Frontal cortex (tissue), 4 donors: Measurements from ENCODE around the gene FARP1. TPM values are rescaled to one million over a fixed set of nuclear protein-coding genes. Genes with fewer than 3 reads are reported as not detected.
"Not testable (repeated sequence)": the region's sequence is repeated elsewhere in the genome, so short reads cannot be mapped to it uniquely, and the experiment has no call there.

Experiments used
- DNase-seq, 2 donors: peaks; one replicate each; pipeline ENCODE4 v3.0.0; 2012; ENCODE audit warnings: low spot score in 2 of 2
- FAIRE-seq: peaks from 2 replicates; lab custom pipeline; 2012; peaks lifted over from hg19 to GRCh38; lab: Jason Lieb, UNC
- total RNA-seq: library from RNA; depleted of rRNA; stranded (reverse); fragments of >200 nt; gene quantifications from one replicate; pipeline ENCODE4 v1.2.3, GENCODE V29; 2014
- donor health status: control.
- donor health status: control.
- donor health status: control.

Gene FARP1
- total RNA-seq, 1 donor from 2014 or later: 92.5 TPM

- FAIRE-seq (no peak), DNase-seq (no peak)
Measured at GRCh38 chr13:98366959-98367358, 224.1 kb downstream of the FARP1 start.

DNA sequence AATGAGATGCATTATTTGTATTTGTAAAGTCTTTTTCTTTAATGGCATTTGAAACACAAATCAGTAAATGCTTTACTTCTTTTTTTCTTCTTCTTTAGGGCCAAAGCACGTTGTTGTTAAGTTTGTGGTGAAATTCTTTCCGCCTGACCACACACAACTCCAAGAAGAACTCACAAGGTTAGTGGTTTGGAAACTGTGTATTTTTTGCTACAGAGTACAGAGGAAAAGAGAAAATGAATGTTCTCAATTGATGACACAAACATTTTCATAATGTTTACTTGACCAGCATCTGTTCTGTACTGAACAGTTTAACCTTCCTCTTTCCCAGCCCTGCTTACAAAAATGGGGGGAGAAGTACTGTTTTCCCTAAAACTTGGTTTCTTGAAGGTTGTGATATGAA is 225.1 kb downstream of the FARP1 start:
- DNase-seq (no peak), FAIRE-seq (no peak)

- not testable (repeated sequence) for FAIRE-seq, DNase-seq
Measured at GRCh38 chr13:98369520-98369919, 226.6 kb downstream of the FARP1 start.

GRCh38 chr13:98370261-98370660 is 227.4 kb downstream of the FARP1 start:
- FAIRE-seq: no peak
- DNase-seq: no peak

DNA sequence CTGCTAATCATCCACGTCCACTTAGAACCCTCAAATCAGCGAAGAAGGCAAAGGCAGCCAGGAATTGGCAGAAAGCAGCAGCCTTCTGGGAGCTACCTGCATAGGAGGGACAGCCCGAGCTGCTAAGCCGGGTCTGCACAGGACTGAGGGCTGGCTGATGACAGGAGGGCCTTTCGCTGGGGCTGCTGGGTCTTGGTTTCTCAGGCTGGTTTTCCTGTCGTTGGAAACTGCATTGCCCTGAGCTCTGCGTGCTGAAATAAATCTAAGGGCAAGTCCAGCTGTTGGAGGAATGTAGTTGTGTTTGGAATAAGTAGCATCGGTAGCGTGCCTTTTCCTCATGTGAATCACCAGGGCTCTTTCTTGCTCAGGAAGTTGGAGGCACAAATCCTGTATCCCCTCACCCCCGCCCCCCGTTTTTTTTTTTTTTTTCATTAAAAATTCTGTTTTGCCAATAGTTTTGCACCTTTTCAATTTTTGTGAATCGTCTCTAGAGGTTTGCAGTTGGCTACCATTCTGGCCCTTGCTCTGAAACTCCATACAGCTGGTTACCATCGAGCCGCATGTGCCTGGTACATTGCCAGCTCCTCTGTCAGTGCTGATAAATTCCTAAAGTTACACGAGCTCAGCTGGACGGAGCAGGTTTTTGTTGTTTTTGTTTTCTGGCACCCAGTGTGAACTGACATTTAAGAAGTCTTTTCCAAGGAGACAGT is 228.1 kb downstream of the FARP1 start:
- FAIRE-seq: no peak
- DNase-seq: no peak

DNA sequence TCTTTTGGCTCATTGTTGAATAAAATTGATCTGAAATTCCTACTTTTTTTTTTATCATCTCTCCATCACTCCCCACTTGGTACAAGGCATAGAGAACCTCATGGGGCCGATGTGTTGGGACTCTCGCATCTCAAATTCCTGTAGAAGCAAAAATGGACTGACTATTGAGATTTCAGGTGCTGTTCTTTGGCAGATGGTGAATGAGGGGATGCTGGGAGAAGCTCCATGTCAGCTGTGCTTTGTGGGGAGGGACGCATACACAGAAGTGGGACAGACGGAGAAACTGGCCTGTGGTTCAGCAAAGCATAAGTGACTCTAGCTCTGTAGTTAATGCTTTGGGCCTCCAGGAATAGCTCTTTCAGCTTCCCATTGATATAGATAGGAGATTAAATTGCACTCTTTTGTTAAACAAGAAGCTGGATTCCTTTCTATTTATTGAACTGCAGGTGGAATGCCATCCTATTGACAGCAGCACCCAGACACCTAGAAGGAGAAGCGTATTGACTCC is 228.7 kb downstream of the FARP1 start:
- DNase-seq: no peak
- FAIRE-seq: no peak

- no peak for DNase-seq
- no peak for FAIRE-seq
Measured at GRCh38 chr13:98372876-98373275, 230.0 kb downstream of the FARP1 start.

GRCh38 chr13:98374750-98375149 is 231.9 kb downstream of the FARP1 start:
- no peak for DNase-seq
- no peak for FAIRE-seq

DNA sequence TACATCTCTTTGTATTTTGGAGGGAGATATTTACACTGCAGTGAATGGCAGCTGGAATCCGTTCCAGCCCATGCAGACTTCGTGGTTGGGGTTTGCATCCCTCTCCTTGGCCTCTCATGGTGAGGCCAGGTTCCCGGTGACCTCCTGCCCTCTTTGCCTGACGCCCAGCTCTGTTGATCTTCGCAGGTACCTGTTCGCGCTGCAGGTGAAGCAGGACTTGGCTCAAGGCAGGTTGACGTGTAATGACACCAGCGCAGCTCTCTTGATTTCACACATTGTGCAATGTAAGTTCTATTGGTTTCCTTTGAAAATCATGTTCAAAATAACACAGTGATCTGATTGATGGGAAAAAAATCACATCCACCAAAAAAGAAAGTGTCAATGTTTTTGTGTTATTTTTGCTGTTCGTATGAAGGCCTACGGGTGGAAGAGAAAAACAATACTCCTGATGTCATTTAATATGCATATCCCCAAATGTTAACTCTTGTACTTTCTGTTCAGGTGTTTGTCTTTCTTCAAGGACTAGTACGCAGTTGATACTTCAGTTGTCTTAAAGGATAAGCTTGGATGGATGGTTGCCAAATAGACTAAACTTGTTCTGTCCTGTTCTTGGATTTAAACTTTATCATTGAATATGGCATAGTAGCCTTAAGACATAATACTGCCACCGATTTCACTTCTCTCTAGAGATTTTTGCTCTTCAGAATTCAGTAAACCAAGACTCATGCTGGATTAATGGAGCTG is 234.9 kb downstream of the FARP1 start:
- DNase-seq: no peak
- FAIRE-seq: no peak

DNA sequence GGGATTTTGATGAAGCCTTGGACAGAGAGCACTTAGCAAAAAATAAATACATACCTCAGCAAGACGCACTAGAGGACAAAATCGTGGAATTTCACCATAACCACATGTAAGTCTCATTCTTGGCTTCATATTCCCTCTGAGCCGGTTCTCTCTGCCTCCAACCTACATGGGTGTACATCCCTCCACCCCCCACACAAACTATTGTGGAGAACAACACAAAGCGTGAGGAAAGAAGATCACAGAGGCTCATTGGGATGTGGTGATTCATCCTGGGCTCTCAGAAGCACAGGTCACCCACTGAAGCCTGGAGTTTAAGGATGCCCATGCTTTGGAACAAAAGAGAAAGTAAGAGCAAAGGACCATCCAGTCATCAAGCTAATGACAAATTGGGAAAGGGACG is 241.8 kb downstream of the FARP1 start:
- FAIRE-seq (no peak), DNase-seq (no peak)

- no peak for FAIRE-seq
- DNase-seq: no peak
Measured at GRCh38 chr13:98385606-98386005, 242.7 kb downstream of the FARP1 start.

DNA sequence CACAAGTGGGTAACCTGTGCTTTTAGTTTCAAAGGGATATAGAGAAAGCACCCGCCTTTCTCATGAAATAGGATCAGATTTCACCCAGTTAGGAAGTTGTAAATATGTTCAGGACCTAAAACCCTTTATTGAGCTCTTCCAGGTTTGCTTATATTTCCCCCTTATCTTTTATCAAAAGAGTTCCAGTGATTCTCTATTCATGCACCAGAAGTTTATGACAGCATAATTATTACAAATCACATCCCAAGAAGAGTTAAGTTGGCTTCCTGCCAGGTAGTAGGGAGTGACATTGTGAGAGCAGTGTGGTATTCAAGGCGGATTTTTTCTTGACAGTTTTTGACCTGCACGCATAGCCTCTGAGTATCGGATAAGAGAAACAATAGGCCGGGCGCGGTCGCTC is 243.7 kb downstream of the FARP1 start:
- no peak for DNase-seq
- no peak for FAIRE-seq

DNA sequence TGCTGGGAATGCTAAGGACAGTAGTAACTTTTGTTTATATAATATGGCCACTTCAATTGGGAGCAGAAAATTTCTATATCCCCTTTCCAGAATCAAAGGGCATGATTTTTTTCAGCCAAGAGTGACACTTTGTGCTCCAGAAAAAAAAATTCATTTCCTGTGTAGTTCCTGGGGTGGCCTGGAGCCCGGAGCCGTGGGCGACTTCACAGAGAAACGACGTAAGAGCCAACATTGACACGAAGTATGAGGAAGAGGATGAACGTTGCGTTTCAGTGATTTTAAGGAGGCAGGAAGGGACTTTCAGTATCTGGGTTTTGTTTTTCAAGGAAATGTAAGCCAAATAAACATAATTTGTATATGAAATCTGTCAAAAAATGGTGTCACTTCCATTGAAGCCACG is 246.4 kb downstream of the FARP1 start:
- FAIRE-seq (no peak), DNase-seq (no peak)

DNA sequence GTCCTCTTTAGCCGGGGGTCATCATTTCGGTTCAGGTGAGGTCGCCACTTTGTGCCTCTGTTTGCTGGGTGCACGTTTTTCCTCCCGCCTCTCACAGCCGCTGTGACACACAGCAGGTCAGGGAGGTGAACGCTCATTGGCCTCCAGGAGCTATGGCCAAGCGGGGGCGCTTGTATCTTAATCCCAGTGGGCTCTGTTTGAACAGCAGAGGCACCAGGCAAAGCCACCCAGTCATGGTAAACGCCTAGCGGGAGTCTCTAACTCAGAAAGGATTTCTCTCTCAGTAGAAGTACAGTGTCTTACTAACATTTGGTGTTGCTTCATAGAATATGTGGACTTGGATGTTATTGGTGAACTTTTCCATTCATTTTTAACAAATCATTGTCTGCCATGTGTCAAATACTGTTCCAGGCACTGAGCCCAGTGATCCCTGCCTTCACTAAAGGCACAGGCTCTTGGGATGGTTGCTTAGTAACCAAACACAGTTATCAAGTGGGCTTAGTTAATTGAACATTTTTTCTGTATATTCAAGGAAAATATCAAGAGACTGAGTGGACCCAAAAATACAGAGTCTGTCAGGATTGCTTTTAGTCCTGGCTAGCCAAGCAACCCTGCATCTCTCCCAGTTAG is 247.3 kb downstream of the FARP1 start:
- no peak for DNase-seq
- FAIRE-seq: no peak

DNA sequence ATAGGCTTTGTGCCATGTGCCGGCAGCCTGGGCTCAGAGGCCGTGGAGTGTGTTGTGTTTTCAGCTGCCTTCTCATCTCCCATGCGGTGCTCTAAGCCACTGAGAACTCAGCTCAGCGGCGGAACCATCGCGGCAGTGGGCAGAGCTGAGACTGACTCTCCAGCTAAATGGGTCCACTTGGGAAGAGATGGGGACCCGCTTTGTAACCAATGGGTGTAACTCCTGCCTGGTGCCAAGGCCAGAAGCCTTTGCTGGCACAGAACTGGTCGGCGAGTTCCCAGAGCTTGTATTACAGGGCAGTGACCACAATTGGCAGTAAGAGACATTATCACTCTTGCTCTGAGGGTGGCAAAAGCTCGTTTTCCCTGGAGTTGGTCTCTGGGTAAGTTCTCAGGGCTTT is 251.0 kb downstream of the FARP1 start:
- DNase-seq: no peak
- FAIRE-seq: no peak

DNA sequence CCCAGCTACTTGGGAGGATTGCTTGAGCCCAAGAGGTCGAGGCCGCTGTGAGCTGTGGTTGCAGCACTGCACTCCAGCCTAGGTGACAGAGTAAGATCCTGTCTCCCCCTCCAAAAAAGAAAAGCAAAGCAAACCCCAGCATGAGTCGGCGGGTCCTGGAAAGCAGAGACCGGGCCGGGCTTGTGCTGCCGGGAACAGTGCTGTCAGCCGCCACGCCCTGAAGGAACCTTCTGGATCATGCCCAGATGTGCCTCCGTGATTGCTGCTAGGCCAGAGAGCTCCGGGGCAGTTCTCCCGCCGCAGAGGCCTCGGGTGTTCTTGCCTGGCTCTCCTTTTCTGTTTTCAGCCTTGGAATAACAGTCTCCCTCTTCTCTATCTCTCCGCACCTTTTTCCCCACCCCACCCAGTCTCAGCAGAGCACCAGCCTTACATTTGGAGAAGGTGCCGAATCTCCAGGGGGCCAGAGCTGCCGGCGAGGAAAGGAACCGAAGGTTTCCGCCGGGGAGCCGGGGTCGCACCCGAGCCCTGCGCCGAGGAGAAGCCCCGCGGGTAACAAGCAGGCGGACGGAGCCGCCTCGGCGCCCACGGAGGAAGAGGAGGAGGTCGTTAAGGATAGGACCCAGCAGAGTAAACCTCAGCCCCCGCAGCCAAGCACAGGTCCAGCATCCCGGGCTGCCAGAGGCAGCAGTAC is 252.1 kb downstream of the FARP1 start:
- no peak for FAIRE-seq
- DNase-seq: no peak

GRCh38 chr13:98396071-98396710 is 253.3 kb downstream of the FARP1 start:
- DNase-seq (no peak), FAIRE-seq (no peak)

- DNase-seq (no peak), FAIRE-seq (no peak)
Measured at GRCh38 chr13:98397221-98397620, 254.3 kb downstream of the FARP1 start.

- no peak for FAIRE-seq
- DNase-seq: no peak
Measured at GRCh38 chr13:98397861-98398260, 255.0 kb downstream of the FARP1 start.

GRCh38 chr13:98398581-98398980 is 255.7 kb downstream of the FARP1 start:
- no peak for FAIRE-seq
- DNase-seq: no peak
